Heart left ventricle (tissue), 13 donors: ENCODE measurements around the gene PLBD2.

Source experiments
- CTCF ChIP-seq, 12 donors: fragments of 200-600 bp; sonication (generic) in 4 of 12; IDR thresholded peaks; one replicate each; pipeline versions ENCODE4 v1.5.0 to v1.8.0; 2018 to 2022; ENCODE audit warnings: antibody characterized with exemption in 12 of 12, mild to moderate bottlenecking in 5 of 12
- POLR2A ChIP-seq, 2 donors: fragments of 450-650 bp; IDR thresholded peaks; one replicate each; pipeline ENCODE4 v1.6.1; 2017; ENCODE audit warnings: antibody characterized with exemption in 2 of 2, mild to moderate bottlenecking in 2 of 2, moderate library complexity in 2 of 2
- donor health status: ischemic (EF 13 %, LVEDD 7.1; RV severe dilation, severe dysfunction).
- donor health status: DM: no; HTN: yes; CAD: no.
- donor health status: DM: no; HTN: no; CAD: no.
- donor health status: ischemic (EF 25% LVEDD 6.9; RV normal size, moderate dysfunction).
- donor health status: ischemic (EF 25% LVEDD 5.7; RV mildly dilated, moderate dysfunction).
- donor health status: ischemic (EF 35%, LVEDD 5.7; RV mildly dilated, moderate dysfunction).
- donor health status: nonischemic (EF 11% LVEDD 7.7; RV severe dilation, severe dysfunction).
- donor health status: DM: yes; HTN: yes; CAD: no.
- donor health status: PGD.
- donor health status: ischemic (EF 29% LVEDD 5.4; RV normal size, mild dysfunction).
- donor health status: nonischemic (EF 23%, LVEDD 6.1; RV moderate dilation, normal function).

- TF ChIP-seq POLR2A (IDR thresholded peaks at IDR 0.05) (peak in 1 of 2 donors; percentile 97), CTCF (IDR thresholded peaks at IDR 0.05) (no peak)
Measured at GRCh38 chr12:113334786-113335539, 23.4 kb upstream of the PLBD2 start, which contains the start of gene SLC8B1.
